ENCODE measurements around the gene HUNK. TPM values are rescaled to one million over a fixed set of nuclear protein-coding genes. Genes with fewer than 3 reads are reported as not detected.

Gene HUNK
- total and polyA plus RNA-seq, 7 experiments from 2014 or later, result 0.16 to 0.54 (median 0.30) TPM; not detected in 4

GRCh38 chr21:31974454-31974985 lies 101.7 kb downstream of the HUNK start:
- Mint-ChIP-seq H3K9me3 (peaks cover 0 to 20% (median 9%) of the 10 kb centered on the region in 11 donors), H3K4me1 (peaks cover 1 to 22% (median 11%) of the 10 kb centered on the region in 7 donors), H3K36me3 (no peaks in the 10 kb centered on the region), H3K4me3 (peak overlapping the region in 5 of 10 donors; percentile 43 to 57 (median 52)), H3K27me3 (peaks cover 6 to 25% (median 14%) of the 10 kb centered on the region in 5 donors), H3K27ac (peak overlapping the region in 2 of 9 donors; percentile 16 to 81)
- Histone ChIP-seq H3K27me3 (ENCODE audit: control insufficient read depth in 2 of 2, insufficient read depth in 2 of 2, low read length in 2 of 2) (no peaks in the 10 kb centered on the region), H3K9me3 (ENCODE audit: control insufficient read depth in 2 of 3, low read length in 3 of 3) (peaks cover 0 to 3% (median 0%) of the 10 kb centered on the region in 3 experiments), H3K27ac (ENCODE audit: low read depth, low read length) (no peak overlapping the region), H3K4me1 (ENCODE audit: control insufficient read depth in 2 of 2, insufficient read depth in 2 of 2, low read length in 2 of 2) (peaks cover 0 to 6% of the 10 kb centered on the region in 2 donors), H3K36me3 (ENCODE audit: control insufficient read depth in 2 of 3, insufficient read depth in 3 of 3, low read length in 3 of 3) (no peaks in the 10 kb centered on the region), H3K4me3 (ENCODE audit: low read length) (no peak overlapping the region)
- peak in 6 of 9 donors; percentile 15 to 40 (median 19) for DNase-seq
- ATAC-seq, result peak; percentile 54
- ChIA-PET POLR2A (no interaction called here), CTCF (interaction anchor here (0.7 to 1.2 kb wide), 2 partner anchors 18 to 21 kb away, joined by 3 to 5 read pairs; no protein-coding TSS in a partner anchor)
- intact Hi-C loops (cut with micrococcal nuclease), result loop anchor here in 1 of 2 donors (1.0 to 10.0 kb wide), 2 partner anchors 41 to 100 kb away; partner anchors contain the start of gene HUNK

- peaks cover 6 to 25% (median 14%) of the 10 kb centered on the region in 5 donors for H3K27me3 Mint-ChIP-seq
- DNase-seq (no peak), ATAC-seq (no peak)
- Histone ChIP-seq H3K36me3 (ENCODE audit: control insufficient read depth in 2 of 3, insufficient read depth in 3 of 3, low read length in 3 of 3) (no peaks in the 10 kb centered on the region), H3K4me3 (ENCODE audit: low read length) (no peak overlapping the region), H3K4me1 (ENCODE audit: control insufficient read depth in 2 of 2, insufficient read depth in 2 of 2, low read length in 2 of 2) (peaks cover 0 to 6% of the 10 kb centered on the region in 2 donors), H3K9me3 (ENCODE audit: control insufficient read depth in 2 of 3, low read length in 3 of 3) (peaks cover 0 to 3% (median 0%) of the 10 kb centered on the region in 3 experiments), H3K27me3 (ENCODE audit: control insufficient read depth in 2 of 2, insufficient read depth in 2 of 2, low read length in 2 of 2) (no peaks in the 10 kb centered on the region), H3K27ac (ENCODE audit: low read depth, low read length) (no peak overlapping the region)
- POLR2A ChIA-PET, result no interaction called here
- no peaks in the 10 kb centered on the region for H3K36me3 Mint-ChIP-seq
- H3K9me3 Mint-ChIP-seq, result peaks cover 0 to 20% (median 9%) of the 10 kb centered on the region in 11 donors
- intact Hi-C loops (cut with micrococcal nuclease), result loop anchor here in 1 of 2 donors (10.0 kb wide), 1 partner anchor 101 kb away; the partner anchor contains the start of gene HUNK
- H3K27ac Mint-ChIP-seq, result no peak overlapping the region
- CTCF ChIA-PET, result interaction anchor here (1.3 kb wide), 1 partner anchor 28 kb away, joined by 3 read pairs; no protein-coding TSS in a partner anchor
- no peak overlapping the region for H3K4me3 Mint-ChIP-seq
- H3K4me1 Mint-ChIP-seq, result peaks cover 1 to 22% (median 11%) of the 10 kb centered on the region in 7 donors
Measured at GRCh38 chr21:31975491-31975890, 102.7 kb downstream of the HUNK start.

GRCh38 chr21:31977816-31978215 lies 105.0 kb downstream of the HUNK start:
- Mint-ChIP-seq H3K4me3 (no peak overlapping the region), H3K27me3 (peaks cover 5 to 25% (median 22%) of the 10 kb centered on the region in 5 donors), H3K36me3 (no peaks in the 10 kb centered on the region), H3K27ac (no peak overlapping the region), H3K4me1 (peaks cover 1 to 22% (median 11%) of the 10 kb centered on the region in 7 donors), H3K9me3 (peaks cover 0 to 20% (median 6%) of the 10 kb centered on the region in 11 donors)
- POLR2A ChIA-PET, result no interaction called here
- no peaks in the 10 kb centered on the region for H3K27me3 ChIP-seq (ENCODE audit: control insufficient read depth in 2 of 2, insufficient read depth in 2 of 2, low read length in 2 of 2)
- no peaks in the 10 kb centered on the region for H3K9me3 ChIP-seq (ENCODE audit: control insufficient read depth in 2 of 3, low read length in 3 of 3)
- DNase-seq, result no peak
- no peak for ATAC-seq
- intact Hi-C loops (cut with micrococcal nuclease), result loop anchor here in 1 of 2 donors (10.0 kb wide), 1 partner anchor 103 kb away; the partner anchor contains the start of gene HUNK
- H3K4me3 ChIP-seq (ENCODE audit: low read length), result no peak overlapping the region
- peaks cover 0 to 6% of the 10 kb centered on the region in 2 donors for H3K4me1 ChIP-seq (ENCODE audit: control insufficient read depth in 2 of 2, insufficient read depth in 2 of 2, low read length in 2 of 2)
- H3K36me3 ChIP-seq (ENCODE audit: control insufficient read depth in 2 of 3, insufficient read depth in 3 of 3, low read length in 3 of 3), result no peaks in the 10 kb centered on the region
- CTCF ChIA-PET, result no interaction called here
- H3K27ac ChIP-seq (ENCODE audit: low read depth, low read length), result no peak overlapping the region

- Mint-ChIP-seq H3K4me3 (no peak overlapping the region), H3K36me3 (no peaks in the 10 kb centered on the region), H3K4me1 (peaks cover 0 to 5% (median 0%) of the 10 kb centered on the region in 7 donors), H3K27me3 (peaks cover 0 to 34% (median 20%) of the 10 kb centered on the region in 5 donors), H3K27ac (no peak overlapping the region), H3K9me3 (peaks cover 0 to 15% (median 3%) of the 10 kb centered on the region in 11 donors)
- DNase-seq (no peak), ATAC-seq (no peak)
- Histone ChIP-seq H3K9me3 (ENCODE audit: control insufficient read depth in 2 of 3, low read length in 3 of 3) (no peaks in the 10 kb centered on the region), H3K4me3 (ENCODE audit: low read length) (no peak overlapping the region), H3K27me3 (ENCODE audit: control insufficient read depth in 2 of 2, insufficient read depth in 2 of 2, low read length in 2 of 2) (no peaks in the 10 kb centered on the region), H3K36me3 (ENCODE audit: control insufficient read depth in 2 of 3, insufficient read depth in 3 of 3, low read length in 3 of 3) (no peaks in the 10 kb centered on the region), H3K27ac (ENCODE audit: low read depth, low read length) (no peak overlapping the region), H3K4me1 (ENCODE audit: control insufficient read depth in 2 of 2, insufficient read depth in 2 of 2, low read length in 2 of 2) (no peaks in the 10 kb centered on the region)
- intact Hi-C loops (cut with micrococcal nuclease), result no loop called here
- ChIA-PET CTCF (no interaction called here), POLR2A (no interaction called here)
Measured at GRCh38 chr21:31983120-31983519, 110.3 kb downstream of the HUNK start.

- no peak overlapping the region for H3K27ac ChIP-seq (ENCODE audit: low read depth, low read length)
- ChIA-PET POLR2A (no interaction called here), CTCF (no interaction called here)
- peaks cover 0 to 5% (median 0%) of the 10 kb centered on the region in 7 donors for H3K4me1 Mint-ChIP-seq
- ATAC-seq (no peak), DNase-seq (no peak)
- H3K36me3 ChIP-seq (ENCODE audit: control insufficient read depth in 2 of 3, insufficient read depth in 3 of 3, low read length in 3 of 3), result no peaks in the 10 kb centered on the region
- H3K4me3 ChIP-seq (ENCODE audit: low read length), result no peak overlapping the region
- H3K9me3 Mint-ChIP-seq, result peaks cover 0 to 15% (median 3%) of the 10 kb centered on the region in 11 donors
- peaks cover 0 to 34% (median 20%) of the 10 kb centered on the region in 5 donors for H3K27me3 Mint-ChIP-seq
- no peaks in the 10 kb centered on the region for H3K9me3 ChIP-seq (ENCODE audit: control insufficient read depth in 2 of 3, low read length in 3 of 3)
- H3K36me3 Mint-ChIP-seq, result no peaks in the 10 kb centered on the region
- intact Hi-C loops (cut with micrococcal nuclease), result no loop called here
- no peak overlapping the region for H3K4me3 Mint-ChIP-seq
- H3K27ac Mint-ChIP-seq, result no peak overlapping the region
- H3K4me1 ChIP-seq (ENCODE audit: control insufficient read depth in 2 of 2, insufficient read depth in 2 of 2, low read length in 2 of 2), result no peaks in the 10 kb centered on the region
- H3K27me3 ChIP-seq (ENCODE audit: control insufficient read depth in 2 of 2, insufficient read depth in 2 of 2, low read length in 2 of 2), result no peaks in the 10 kb centered on the region
Measured at GRCh38 chr21:31983554-31983953, 110.7 kb downstream of the HUNK start.

GRCh38 chr21:31985398-31985797 lies 112.6 kb downstream of the HUNK start:
- no peaks in the 10 kb centered on the region for H3K27me3 ChIP-seq (ENCODE audit: control insufficient read depth in 2 of 2, insufficient read depth in 2 of 2, low read length in 2 of 2)
- ChIA-PET POLR2A (no interaction called here), CTCF (no interaction called here)
- Mint-ChIP-seq H3K9me3 (peaks cover 0 to 15% (median 3%) of the 10 kb centered on the region in 11 donors), H3K36me3 (no peaks in the 10 kb centered on the region), H3K4me3 (no peak overlapping the region), H3K4me1 (peaks cover 0 to 5% (median 0%) of the 10 kb centered on the region in 7 donors), H3K27ac (no peak overlapping the region), H3K27me3 (peaks cover 0 to 39% (median 28%) of the 10 kb centered on the region in 5 donors)
- no peak overlapping the region for H3K27ac ChIP-seq (ENCODE audit: low read depth, low read length)
- no peaks in the 10 kb centered on the region for H3K9me3 ChIP-seq (ENCODE audit: control insufficient read depth in 2 of 3, low read length in 3 of 3)
- intact Hi-C loops (cut with micrococcal nuclease), result no loop called here
- ATAC-seq (no peak), DNase-seq (no peak)
- no peaks in the 10 kb centered on the region for H3K36me3 ChIP-seq (ENCODE audit: control insufficient read depth in 2 of 3, insufficient read depth in 3 of 3, low read length in 3 of 3)
- H3K4me3 ChIP-seq (ENCODE audit: low read length), result no peak overlapping the region
- H3K4me1 ChIP-seq (ENCODE audit: control insufficient read depth in 2 of 2, insufficient read depth in 2 of 2, low read length in 2 of 2), result no peaks in the 10 kb centered on the region
